ENCODE data around the gene PTPRF.

The PTPRF gene

GRCh38 chr1:43608827-43609226 lies 78.1 kb downstream of the PTPRF start:
- DNase-seq (ENCODE audit: low read depth), result no peak

- no peak for DNase-seq (ENCODE audit: low read depth)
Observed at GRCh38 chr1:43610339-43610738, 79.7 kb downstream of the PTPRF start.

- no peak for DNase-seq (ENCODE audit: low read depth)
Observed at GRCh38 chr1:43611950-43612349, 81.3 kb downstream of the PTPRF start.

GRCh38 chr1:43612406-43612805 lies 81.7 kb downstream of the PTPRF start:
- no peak for DNase-seq (ENCODE audit: low read depth)

- DNase-seq (ENCODE audit: low read depth), result no peak
Observed at GRCh38 chr1:43613075-43613942, 82.6 kb downstream of the PTPRF start.

GRCh38 chr1:43614211-43614610 lies 83.5 kb downstream of the PTPRF start:
- DNase-seq (ENCODE audit: low read depth), result no peak

- DNase-seq (ENCODE audit: low read depth), result no peak
Observed at GRCh38 chr1:43614891-43615290, 84.2 kb downstream of the PTPRF start.

- no peak for DNase-seq (ENCODE audit: low read depth)
Observed at GRCh38 chr1:43616383-43616782, 85.7 kb downstream of the PTPRF start.

- DNase-seq (ENCODE audit: low read depth), result no peak
Observed at GRCh38 chr1:43617011-43617410, 86.3 kb downstream of the PTPRF start.

GRCh38 chr1:43617668-43618067 lies 87.0 kb downstream of the PTPRF start:
- DNase-seq (ENCODE audit: low read depth), result no peak

GRCh38 chr1:43618521-43619313 lies 88.0 kb downstream of the PTPRF start:
- no peak for DNase-seq (ENCODE audit: low read depth)

- DNase-seq (ENCODE audit: low read depth), result no peak
Observed at GRCh38 chr1:43619314-43619790, 88.7 kb downstream of the PTPRF start.

- DNase-seq (ENCODE audit: low read depth), result no peak
Observed at GRCh38 chr1:43619996-43620920, 89.6 kb downstream of the PTPRF start.

GRCh38 chr1:43620956-43621355 lies 90.3 kb downstream of the PTPRF start:
- no peak for DNase-seq (ENCODE audit: low read depth)

- no peak for DNase-seq (ENCODE audit: low read depth)
Observed at GRCh38 chr1:43621386-43621785, 90.7 kb downstream of the PTPRF start.

GRCh38 chr1:43621861-43622260 lies 91.2 kb downstream of the PTPRF start:
- DNase-seq (ENCODE audit: low read depth), result no peak

GRCh38 chr1:43622471-43622870 lies 91.8 kb downstream of the PTPRF start:
- no peak for DNase-seq (ENCODE audit: low read depth)

GRCh38 chr1:43622901-43623780 lies 92.5 kb downstream of the PTPRF start:
- no peak for DNase-seq (ENCODE audit: low read depth)

- DNase-seq (ENCODE audit: low read depth), result no peak
Observed at GRCh38 chr1:43625063-43625780, 94.5 kb downstream of the PTPRF start.

GRCh38 chr1:43632135-43632670 lies 101.5 kb downstream of the PTPRF start:
- DNase-seq (ENCODE audit: low read depth), result no peak
